Stimulated activated CD8-positive, alpha-beta memory T cell treated with anti-CD3 and anti-CD28 coated beads, Interleukin-7, amount 100 ng/mL, for 4 hours (primary cell): ENCODE data around the gene VPS13D.

ENCODE experiments used
- DNase-seq, 2 donors: peaks; one replicate each; pipeline ENCODE4 v3.0.0-alpha.2; 2020; ENCODE audit warnings: low read depth in 2 of 2

Gene VPS13D

DNA sequence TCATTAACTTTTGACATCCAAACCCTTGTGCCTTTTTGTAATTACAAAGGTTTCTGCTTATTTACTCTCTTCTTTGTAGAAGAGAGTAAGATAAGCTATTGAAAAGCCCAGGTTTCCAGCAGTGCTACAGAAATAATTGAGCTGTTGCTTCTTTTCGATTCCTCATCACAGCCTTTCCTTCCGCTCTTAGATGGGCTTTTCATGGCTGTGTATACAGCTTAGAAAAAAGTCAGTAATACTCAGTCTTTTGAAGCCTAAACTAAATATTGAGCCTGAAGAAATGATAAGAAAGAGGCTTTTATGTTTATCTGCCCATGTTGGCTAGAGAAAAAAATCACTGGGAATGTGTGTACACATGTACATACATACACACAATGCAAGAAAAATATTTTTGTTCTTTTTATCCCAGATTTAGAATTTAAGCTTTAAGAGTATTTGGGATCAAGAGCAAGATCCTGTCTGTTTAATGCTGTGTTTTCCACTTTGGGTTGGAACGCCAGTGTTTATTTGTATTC lies 172.4 kb downstream of the VPS13D start:
- no peak for DNase-seq

GRCh38 chr1:12402842-12403241 lies 173.0 kb downstream of the VPS13D start:
- DNase-seq, result no peak

- no peak for DNase-seq
Measured at GRCh38 chr1:12404918-12405317, 175.1 kb downstream of the VPS13D start.

- no peak for DNase-seq
Measured at GRCh38 chr1:12405325-12406210, 175.7 kb downstream of the VPS13D start.

DNA sequence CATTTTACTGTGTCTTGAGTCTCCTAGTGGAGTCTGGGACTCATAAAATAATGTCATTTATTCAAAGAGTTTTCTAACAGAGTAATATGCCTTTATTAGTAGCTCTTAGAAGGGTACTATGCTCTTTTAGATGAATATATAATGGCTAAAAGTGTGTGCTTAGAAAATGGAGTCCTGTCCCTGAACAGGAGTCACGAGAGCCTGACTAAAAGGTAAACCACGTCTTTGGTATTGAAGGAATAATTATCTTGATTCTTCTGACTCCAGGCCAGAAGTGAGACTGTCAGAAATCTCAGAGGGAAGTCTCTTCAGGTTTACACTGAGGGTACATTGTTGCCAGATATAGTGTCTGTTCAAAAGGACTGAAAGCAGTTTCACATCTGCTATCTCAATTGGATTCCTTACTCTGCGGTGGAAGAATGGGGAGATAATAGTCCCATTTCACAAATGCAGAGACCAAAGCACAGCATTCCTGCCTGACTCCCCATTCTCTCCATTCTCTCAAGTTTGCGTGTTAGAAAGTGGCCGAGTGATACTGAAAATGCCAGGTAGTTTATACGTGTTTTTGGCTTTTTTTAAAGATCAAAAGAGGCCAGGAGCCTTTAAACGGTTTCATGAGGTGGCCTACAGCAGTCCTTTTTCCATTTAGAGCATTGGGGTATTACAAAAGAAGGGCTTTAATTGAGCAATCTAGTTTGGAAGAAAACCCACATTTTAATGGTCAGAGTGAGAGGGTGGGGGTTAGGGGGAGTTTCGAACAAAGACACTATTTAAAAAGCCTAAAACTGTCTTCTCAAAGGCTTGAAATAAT lies 176.6 kb downstream of the VPS13D start:
- DNase-seq, result no peak

DNA sequence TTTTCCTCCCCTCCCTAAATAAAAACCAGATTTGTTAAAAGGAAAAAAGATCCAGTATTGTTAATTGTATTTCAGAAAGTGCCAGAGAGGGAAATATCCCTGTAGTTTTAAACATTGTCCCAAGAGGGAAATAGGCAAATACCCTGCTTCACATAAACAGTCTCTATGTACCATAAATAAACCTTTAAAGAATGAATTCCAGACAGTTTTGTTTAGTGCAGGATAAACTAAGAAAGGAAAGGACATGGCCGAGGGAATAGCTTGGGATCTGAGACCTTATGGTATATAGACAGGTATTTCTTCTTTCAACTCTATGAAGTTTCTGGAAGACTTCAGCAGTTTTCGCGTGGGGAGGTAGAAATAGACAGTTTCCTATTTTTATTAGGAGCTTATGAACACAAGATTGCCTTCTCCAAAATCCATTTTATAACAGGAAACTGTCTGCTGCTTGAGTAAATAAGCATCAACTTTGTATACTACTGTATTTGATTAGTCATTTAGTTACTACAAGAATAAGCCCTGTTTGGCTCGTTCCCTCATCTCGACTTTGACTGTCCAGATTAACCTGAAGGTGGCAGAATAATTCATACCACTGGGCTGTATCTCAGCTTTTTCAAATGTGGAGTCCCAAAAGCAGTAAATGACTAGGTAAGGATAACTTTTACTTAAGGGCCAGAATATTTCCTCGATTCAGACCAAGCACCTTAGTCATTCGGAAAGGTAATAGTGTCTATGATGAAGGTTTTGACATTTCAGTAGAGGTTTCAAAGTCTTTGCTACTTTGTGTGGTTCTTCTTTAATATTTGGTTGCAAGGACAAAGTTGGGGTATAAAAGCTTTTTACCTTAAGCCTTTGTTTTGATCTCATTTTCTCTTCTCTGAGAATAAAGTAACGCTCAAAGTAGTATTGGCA lies 177.5 kb downstream of the VPS13D start:
- peak in 1 of 2 donors; percentile 9 for DNase-seq

GRCh38 chr1:12407962-12408454 lies 178.2 kb downstream of the VPS13D start:
- no peak for DNase-seq

DNA sequence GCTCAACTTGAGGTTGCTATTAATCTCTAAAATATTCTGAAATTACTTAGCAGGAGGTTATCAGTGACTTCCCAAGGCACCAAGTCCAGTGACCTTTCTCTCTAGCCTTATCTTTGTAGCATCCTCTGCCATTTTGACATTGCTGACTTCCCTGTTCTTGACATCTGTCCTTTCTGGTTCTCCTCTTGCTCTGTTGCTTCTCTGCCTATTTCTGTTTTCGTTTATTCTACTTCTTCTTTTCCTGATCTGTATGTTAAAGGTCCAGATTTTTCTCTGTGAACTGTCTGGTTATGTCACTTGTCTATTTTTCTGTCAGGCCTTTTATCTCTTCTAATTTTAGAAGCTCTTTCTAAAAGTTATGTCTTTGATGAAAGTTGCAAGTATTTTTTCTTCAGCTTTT lies 178.8 kb downstream of the VPS13D start:
- DNase-seq, result no peak

- DNase-seq, result no peak
Measured at GRCh38 chr1:12409681-12410080, 179.9 kb downstream of the VPS13D start.

DNA sequence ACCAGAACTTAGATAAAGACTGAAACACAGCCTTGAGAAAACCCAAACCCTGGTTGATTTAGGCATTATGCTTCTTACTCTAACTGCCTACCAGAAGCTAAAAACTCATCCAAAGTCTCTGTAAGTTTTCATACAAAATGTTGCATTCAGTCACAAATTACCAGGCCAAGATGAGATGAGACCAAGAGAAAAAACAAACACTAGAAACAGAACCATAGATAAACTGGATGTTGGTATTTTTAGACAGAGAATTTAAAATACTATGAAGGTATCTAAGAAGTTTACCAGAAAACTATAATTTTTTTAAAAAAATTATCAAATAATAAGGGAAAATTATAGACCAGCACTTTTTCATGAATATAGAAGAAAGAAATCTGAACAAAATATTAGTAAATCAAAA lies 180.5 kb downstream of the VPS13D start:
- DNase-seq, result no peak

- DNase-seq, result no peak
Measured at GRCh38 chr1:12411098-12411497, 181.3 kb downstream of the VPS13D start.

- DNase-seq, result no peak
Measured at GRCh38 chr1:12411747-12412146, 181.9 kb downstream of the VPS13D start.

DNA sequence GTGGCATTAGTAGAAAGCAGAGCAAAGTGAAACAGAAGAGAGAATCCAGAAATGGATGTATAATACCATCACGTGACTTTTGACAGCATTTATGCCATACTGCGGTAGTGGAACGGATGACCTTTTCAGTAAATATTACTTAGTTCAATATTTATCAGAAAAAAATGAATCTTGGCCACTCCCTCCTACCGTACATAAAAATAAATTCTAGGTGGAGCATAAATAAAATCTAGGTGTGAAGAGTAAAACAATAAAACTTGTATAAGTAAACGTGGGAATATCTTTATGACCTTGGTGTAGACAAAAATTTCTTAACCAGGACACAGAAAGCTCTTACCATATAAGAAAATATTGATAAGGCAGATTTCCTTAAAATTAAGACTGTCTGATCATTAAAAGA lies 182.6 kb downstream of the VPS13D start:
- DNase-seq, result no peak

DNA sequence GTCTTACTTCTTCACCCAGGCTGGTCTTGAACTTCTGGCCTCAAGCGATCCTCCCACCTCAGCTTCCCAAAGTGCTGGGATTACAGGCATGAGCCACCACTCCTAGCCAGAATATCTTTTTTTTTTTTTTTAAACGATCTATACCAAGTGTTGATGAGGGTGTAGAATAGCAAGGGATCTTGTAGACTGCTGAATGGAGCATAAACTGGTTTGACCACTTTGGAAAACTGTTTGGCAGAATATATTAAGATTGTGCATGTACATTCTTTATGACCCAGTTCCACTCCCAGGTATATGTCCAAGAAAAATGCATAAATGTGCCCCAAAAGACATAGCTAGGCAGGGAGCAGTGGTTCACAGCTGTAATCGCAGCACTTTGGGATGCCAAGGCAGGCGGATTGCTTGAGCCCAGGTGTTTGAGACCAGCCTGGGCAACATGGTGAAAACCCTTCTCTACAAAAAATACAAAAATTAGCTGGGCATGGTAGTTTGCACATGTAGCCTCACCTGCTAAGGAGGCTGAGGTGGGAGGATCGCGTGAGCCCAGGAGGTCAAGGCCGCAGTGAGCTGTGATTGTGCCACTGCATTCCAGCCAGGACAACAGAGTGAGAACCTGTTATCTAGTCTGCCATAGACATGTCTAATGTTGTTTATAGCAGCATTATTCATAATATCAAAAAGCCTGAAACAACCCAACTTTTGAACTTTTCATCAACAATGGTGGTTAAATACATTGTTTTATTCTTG lies 184.0 kb downstream of the VPS13D start:
- DNase-seq, result no peak

- no peak for DNase-seq
Measured at GRCh38 chr1:12414444-12415018, 184.7 kb downstream of the VPS13D start.

DNA sequence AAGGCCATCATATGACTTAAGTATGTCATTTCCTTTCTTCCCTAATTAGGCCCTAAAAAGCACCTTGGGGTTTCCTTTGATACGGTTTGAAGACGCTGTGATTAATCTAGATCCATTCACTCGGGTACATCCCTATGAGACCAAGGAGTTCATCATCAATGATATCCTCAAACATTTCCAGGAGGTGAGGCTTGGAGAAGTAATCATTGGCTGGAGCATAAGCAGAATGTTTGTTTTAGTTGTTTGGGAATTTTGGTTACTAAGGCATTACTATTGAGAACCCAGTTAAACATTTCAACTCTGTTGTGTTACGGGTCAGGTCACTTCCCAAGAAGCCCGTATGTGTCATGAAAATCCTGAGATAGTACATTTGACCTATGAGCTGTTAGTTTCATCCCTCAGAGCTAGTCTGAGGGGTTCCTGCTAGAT lies 185.2 kb downstream of the VPS13D start:
- DNase-seq, result no peak

GRCh38 chr1:12416101-12416500 lies 186.3 kb downstream of the VPS13D start:
- no peak for DNase-seq

GRCh38 chr1:12416744-12417143 lies 186.9 kb downstream of the VPS13D start:
- no peak for DNase-seq

GRCh38 chr1:12417389-12417788 lies 187.6 kb downstream of the VPS13D start:
- no peak for DNase-seq

DNA sequence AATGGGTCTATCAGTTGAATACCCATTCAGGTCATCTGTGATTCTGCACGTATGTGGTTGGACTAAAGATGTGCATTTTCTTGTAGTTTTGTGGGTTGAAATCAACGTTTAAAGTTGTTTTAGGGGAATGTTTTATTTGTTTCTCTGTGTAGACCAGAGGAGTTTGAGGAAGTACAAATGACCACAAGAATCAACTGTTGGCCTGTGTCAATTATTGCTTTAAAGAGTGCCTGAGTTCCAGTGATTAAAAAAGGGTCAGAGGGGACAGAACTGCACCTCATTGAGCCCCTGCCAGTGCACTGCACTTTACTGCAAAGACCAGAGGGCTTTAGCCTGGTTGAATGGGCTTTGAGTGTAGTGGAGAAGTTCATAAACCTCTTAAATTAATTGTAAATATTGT lies 190.3 kb downstream of the VPS13D start:
- no peak for DNase-seq
